ENCODE measurements around the gene ONECUT1.
"Not testable (repeated sequence)": the region's sequence is repeated elsewhere in the genome, so short reads cannot be mapped to it uniquely, and the experiment has no call there.

ONECUT1 gene

DNA sequence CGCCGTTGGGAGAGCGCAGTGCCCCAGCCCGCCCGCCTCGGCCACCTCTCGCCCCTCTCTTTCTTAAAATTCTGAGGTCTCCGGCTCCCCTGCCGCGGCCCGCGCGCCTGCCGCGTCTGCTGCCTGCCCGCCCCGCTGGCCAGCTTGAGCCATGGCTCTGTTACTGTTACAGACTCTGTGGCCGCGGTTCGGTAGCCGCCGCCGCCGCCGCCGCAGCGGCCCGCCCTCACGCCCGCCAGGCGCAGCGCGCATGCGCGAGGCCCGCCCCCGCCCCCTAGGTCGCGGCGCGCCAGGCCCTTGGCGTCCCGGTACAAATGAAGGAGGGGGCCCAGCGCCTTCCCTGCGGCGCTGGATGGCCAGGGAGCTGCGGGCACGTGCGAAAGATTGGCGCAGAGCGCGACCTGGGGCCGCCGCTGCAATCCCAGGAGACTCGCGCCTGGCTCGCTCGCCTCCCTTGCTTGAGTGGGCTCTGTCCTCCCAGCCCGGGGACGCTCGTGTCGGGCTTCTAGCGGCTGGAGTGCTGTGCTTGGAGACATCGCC is at the start of gene ONECUT1:
TSS of gene ONECUT1 (minus strand) at position 168 of the 540 bp plus-strand sequence. CDS start 452 bp downstream, outside the sequence.
- peak; percentile 33 to 46 for DNase-seq (ENCODE audit: low read depth in 2 of 2)

- DNase-seq (ENCODE audit: low read depth in 2 of 2) = no peak
Measured at GRCh38 chr15:52834379-52834778, 44.2 kb upstream of the ONECUT1 start.

GRCh38 chr15:52824169-52824942 is 34.2 kb upstream of the ONECUT1 start:
- DNase-seq (ENCODE audit: low read depth in 2 of 2) = not testable (repeated sequence)

GRCh38 chr15:52822475-52822874 is 32.3 kb upstream of the ONECUT1 start:
- DNase-seq (ENCODE audit: low read depth in 2 of 2) = no peak

DNA sequence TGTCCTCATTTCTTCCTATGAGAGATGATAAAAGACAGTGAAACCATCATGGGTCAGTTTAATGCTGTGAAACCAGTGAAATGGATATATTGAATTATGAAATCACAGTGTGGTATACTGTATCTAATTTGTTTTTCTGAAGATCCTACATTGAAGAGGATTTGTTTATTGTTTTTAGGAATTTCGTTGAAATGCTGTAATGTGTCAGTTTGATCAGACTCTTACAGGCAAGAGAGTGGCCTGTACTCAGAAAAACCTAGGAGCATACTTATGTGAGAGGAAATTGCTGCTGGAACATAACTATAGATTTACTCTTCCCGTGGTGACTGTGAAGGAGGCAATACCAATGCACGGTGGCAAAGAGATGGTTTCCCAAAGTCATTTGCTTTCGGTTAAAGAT is 29.1 kb upstream of the ONECUT1 start:
- no peak for DNase-seq (ENCODE audit: low read depth in 2 of 2)

DNA sequence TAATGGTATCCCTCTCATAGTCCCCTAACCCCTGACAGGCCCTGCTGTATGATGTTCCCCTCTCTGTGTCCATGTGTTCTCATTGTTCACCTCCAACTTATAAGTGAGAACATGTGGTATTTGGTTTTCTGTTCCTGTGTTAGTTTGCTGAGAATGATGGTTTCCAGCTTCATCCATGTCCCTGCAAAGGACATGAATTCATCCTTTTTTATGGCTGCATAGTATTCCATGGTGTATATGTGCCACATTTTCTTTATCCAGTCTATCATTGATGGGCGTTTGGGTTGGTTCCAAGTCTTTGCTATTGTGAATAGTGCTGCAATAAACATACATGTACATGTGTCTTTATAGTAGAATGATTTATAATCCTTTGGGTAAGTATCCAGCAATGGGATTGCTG is 25.8 kb upstream of the ONECUT1 start:
- DNase-seq (ENCODE audit: low read depth in 2 of 2) = not testable (repeated sequence)

GRCh38 chr15:52808996-52809395 is 18.9 kb upstream of the ONECUT1 start:
- no peak for DNase-seq (ENCODE audit: low read depth in 2 of 2)

GRCh38 chr15:52808441-52808840 is 18.3 kb upstream of the ONECUT1 start:
- DNase-seq (ENCODE audit: low read depth in 2 of 2) = no peak

GRCh38 chr15:52806284-52806655 is 16.1 kb upstream of the ONECUT1 start:
- no peak for DNase-seq (ENCODE audit: low read depth in 2 of 2)

- no peak for DNase-seq (ENCODE audit: low read depth in 2 of 2)
Measured at GRCh38 chr15:52805351-52806283, 15.5 kb upstream of the ONECUT1 start.

- no peak for DNase-seq (ENCODE audit: low read depth in 2 of 2)
Measured at GRCh38 chr15:52804526-52805081, 14.5 kb upstream of the ONECUT1 start.

GRCh38 chr15:52803467-52804306 is 13.6 kb upstream of the ONECUT1 start:
- DNase-seq (ENCODE audit: low read depth in 2 of 2) = no peak

GRCh38 chr15:52803108-52803466 is 13.0 kb upstream of the ONECUT1 start:
- DNase-seq (ENCODE audit: low read depth in 2 of 2) = no peak

DNA sequence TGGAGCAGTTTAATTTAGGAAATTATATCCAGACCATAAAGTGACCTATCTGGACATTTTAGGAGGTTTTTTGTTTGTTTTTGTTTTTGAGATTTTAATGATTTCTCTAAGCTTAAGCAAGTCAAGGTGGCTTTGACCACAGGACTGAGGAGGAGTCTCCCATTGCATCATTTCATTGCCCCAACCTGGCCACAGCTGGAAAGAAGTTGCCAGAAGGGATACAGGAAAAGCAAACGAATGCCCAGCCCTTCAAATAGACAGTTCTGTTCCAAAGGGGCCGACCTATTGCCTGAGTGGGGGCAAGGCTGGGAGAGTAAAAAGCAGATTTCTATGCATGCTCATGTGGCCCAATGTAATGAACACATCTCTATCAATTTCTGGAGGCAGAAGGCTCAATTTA is 12.0 kb upstream of the ONECUT1 start:
- no peak for DNase-seq (ENCODE audit: low read depth in 2 of 2)

GRCh38 chr15:52801748-52802085 is 11.6 kb upstream of the ONECUT1 start:
- DNase-seq (ENCODE audit: low read depth in 2 of 2) = no peak

- no peak for DNase-seq (ENCODE audit: low read depth in 2 of 2)
Measured at GRCh38 chr15:52800828-52801747, 11.0 kb upstream of the ONECUT1 start.

DNA sequence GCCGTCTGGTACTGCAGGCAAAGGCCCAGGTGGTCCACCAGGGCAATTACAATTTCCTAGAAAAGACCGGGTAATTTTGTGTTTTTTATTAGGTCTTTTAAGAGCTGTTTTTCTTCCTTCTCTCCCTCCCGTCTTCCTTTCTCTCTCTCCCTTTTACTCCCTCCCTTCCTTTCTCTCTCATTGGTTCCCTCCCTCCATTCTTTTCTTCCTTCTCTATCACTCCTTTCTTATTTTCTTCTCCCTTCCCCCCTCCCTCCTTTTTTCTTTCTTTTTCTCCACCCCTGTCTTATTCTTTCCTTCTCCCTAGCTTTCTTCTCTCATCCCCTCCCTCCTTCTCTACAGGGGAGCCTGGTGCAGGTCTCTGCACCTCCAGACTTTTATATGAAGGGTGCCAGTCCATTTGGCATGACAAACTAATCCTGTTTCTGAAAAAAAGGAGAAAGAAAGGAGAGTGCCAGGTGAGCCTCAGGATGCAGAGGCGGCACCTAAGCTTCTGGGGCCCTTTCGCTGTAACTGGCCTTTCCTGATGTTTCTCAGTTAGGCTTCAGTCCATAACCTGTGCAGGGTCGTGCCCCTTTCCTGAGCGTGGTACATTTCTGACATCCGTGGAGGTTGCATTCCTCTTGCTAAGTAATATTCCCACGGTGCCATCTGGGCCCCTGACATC is 9.1 kb upstream of the ONECUT1 start:
- DNase-seq (ENCODE audit: low read depth in 2 of 2) = no peak

GRCh38 chr15:52798529-52799101 is 8.5 kb upstream of the ONECUT1 start:
- no peak for DNase-seq (ENCODE audit: low read depth in 2 of 2)
